Large intestine (tissue), 3 donors: ENCODE data around the gene P2RX2. TPM values are rescaled to one million over a fixed set of nuclear protein-coding genes. Genes with fewer than 3 reads are reported as not detected.

Experiments
- DNase-seq, 2 donors: peaks; one replicate each; pipeline versions ENCODE4 v3.0.0 to v3.0.0-alpha.2; 2013
- H3K27ac ChIP-seq: one replicate; pipeline ENCODE4 v1.5.1; 2013; ENCODE audit warnings: low read length
- H3K27me3 ChIP-seq: 2 replicates; pipeline ENCODE4 v1.6.1; 2013; ENCODE audit warnings: low read length; ENCODE audit not compliant: control insufficient read depth, insufficient read depth
- H3K36me3 ChIP-seq: 2 replicates; pipeline ENCODE4 v1.6.1; 2013; ENCODE audit warnings: low read length; ENCODE audit not compliant: control insufficient read depth, insufficient read depth
- H3K4me1 ChIP-seq: one replicate; pipeline ENCODE4 v1.6.1; 2013; ENCODE audit warnings: low read length; ENCODE audit not compliant: control insufficient read depth, insufficient read depth
- H3K4me3 ChIP-seq: one replicate; pipeline ENCODE4 v1.5.1; 2013; ENCODE audit warnings: low read length
- H3K9me3 ChIP-seq: one replicate; pipeline ENCODE4 v1.6.1; 2013; ENCODE audit warnings: mild to moderate bottlenecking, low read depth, low read length, moderate library complexity; ENCODE audit not compliant: control insufficient read depth
- WGBS: methylation state at CpG from one replicate; pipeline ENCODE4 v1.1.5; 2013; ENCODE audit warnings: low lambda C conversion rate; ENCODE audit not compliant: insufficient coverage; 5-methylcytosine and 5-hydroxymethylcytosine counted together
- polyA plus RNA-seq: library from polyadenylated mRNA; unstranded; fragments of 120-200 nt; gene quantifications from one replicate; pipeline ENCODE4 v1.2.1, GENCODE V29; 2013

Gene P2RX2
- polyA plus RNA-seq, 1 donor = 24.1 TPM

GRCh38 chr12:132629330-132629729 is 10.8 kb downstream of the P2RX2 start:
- no peak overlapping the region for H3K27ac ChIP-seq
- H3K27me3 ChIP-seq = no peaks in the 10 kb centered on the region
- H3K9me3 ChIP-seq = no peaks in the 10 kb centered on the region
- WGBS = no CpG with 5 or more reads among the region's 6 CpGs
- no peaks in the 10 kb centered on the region for H3K4me1 ChIP-seq
- DNase-seq = no peak
- peaks cover 71% of the 10 kb centered on the region for H3K36me3 ChIP-seq
- no peak overlapping the region for H3K4me3 ChIP-seq

- DNase-seq = no peak
- peaks cover 71% of the 10 kb centered on the region for H3K36me3 ChIP-seq
Observed at GRCh38 chr12:132630672-132631071, 12.1 kb downstream of the P2RX2 start.

GRCh38 chr12:132631666-132632065 is 13.1 kb downstream of the P2RX2 start:
- H3K27me3 ChIP-seq = no peaks in the 10 kb centered on the region
- H3K27ac ChIP-seq = no peak overlapping the region
- no peak overlapping the region for H3K4me3 ChIP-seq
- no CpG with 5 or more reads among the region's 11 CpGs for WGBS
- no peaks in the 10 kb centered on the region for H3K4me1 ChIP-seq
- peaks cover 74% of the 10 kb centered on the region for H3K36me3 ChIP-seq
- no peak for DNase-seq
- H3K9me3 ChIP-seq = no peaks in the 10 kb centered on the region

More at GRCh38 chr12:132630672-132631071, 12.1 kb downstream of the P2RX2 start:
- WGBS = no CpG with 5 or more reads among the region's 6 CpGs
- H3K27ac ChIP-seq = no peak overlapping the region
- no peaks in the 10 kb centered on the region for H3K9me3 ChIP-seq
- no peaks in the 10 kb centered on the region for H3K27me3 ChIP-seq
- no peaks in the 10 kb centered on the region for H3K4me1 ChIP-seq
- H3K4me3 ChIP-seq = no peak overlapping the region

GRCh38 chr12:132632521-132633228 is 14.1 kb downstream of the P2RX2 start:
- H3K4me3 ChIP-seq = no peak overlapping the region
- DNase-seq = no peak
- H3K27ac ChIP-seq = no peak overlapping the region
- no peaks in the 10 kb centered on the region for H3K9me3 ChIP-seq
- peaks cover 80% of the 10 kb centered on the region for H3K36me3 ChIP-seq
- peaks cover 3% of the 10 kb centered on the region for H3K4me1 ChIP-seq
- WGBS = no CpG with 5 or more reads among the region's 17 CpGs
- no peaks in the 10 kb centered on the region for H3K27me3 ChIP-seq

- no peaks in the 10 kb centered on the region for H3K27me3 ChIP-seq
- no peak for DNase-seq
- WGBS = 100% methylated on average over 1 of the region's 8 CpGs
- peaks cover 83% of the 10 kb centered on the region for H3K36me3 ChIP-seq
- H3K4me3 ChIP-seq = no peak overlapping the region
- H3K4me1 ChIP-seq = peaks cover 9% of the 10 kb centered on the region
- no peak overlapping the region for H3K27ac ChIP-seq
- no peaks in the 10 kb centered on the region for H3K9me3 ChIP-seq
Observed at GRCh38 chr12:132633398-132633797, 14.8 kb downstream of the P2RX2 start.

- peak in 1 of 2 donors; percentile 32 for DNase-seq
- Histone ChIP-seq H3K36me3 (peaks cover 80% of the 10 kb centered on the region), H3K9me3 (no peaks in the 10 kb centered on the region), H3K4me1 (peaks cover 12% of the 10 kb centered on the region), H3K27ac (no peak overlapping the region), H3K4me3 (no peak overlapping the region), H3K27me3 (no peaks in the 10 kb centered on the region)
- WGBS = no CpG with 5 or more reads among the region's 10 CpGs
Observed at GRCh38 chr12:132633901-132634300, 15.3 kb downstream of the P2RX2 start.

GRCh38 chr12:132634411-132634990 is 15.9 kb downstream of the P2RX2 start:
- Histone ChIP-seq H3K27me3 (no peaks in the 10 kb centered on the region), H3K9me3 (no peaks in the 10 kb centered on the region), H3K36me3 (peaks cover 74% of the 10 kb centered on the region), H3K4me3 (no peak overlapping the region), H3K27ac (no peak overlapping the region), H3K4me1 (peaks cover 17% of the 10 kb centered on the region)
- no CpG with 5 or more reads among the region's 21 CpGs for WGBS
- DNase-seq = no peak

GRCh38 chr12:132635076-132635955 is 16.7 kb downstream of the P2RX2 start:
- H3K9me3 ChIP-seq = no peaks in the 10 kb centered on the region
- peaks cover 68% of the 10 kb centered on the region for H3K36me3 ChIP-seq
- H3K27me3 ChIP-seq = no peaks in the 10 kb centered on the region
- H3K27ac ChIP-seq = no peak overlapping the region
- no peak for DNase-seq
- 100% methylated on average over 3 of the region's 29 CpGs for WGBS
- H3K4me1 ChIP-seq = peaks cover 20% of the 10 kb centered on the region
- H3K4me3 ChIP-seq = no peak overlapping the region

- no peak for DNase-seq
- H3K27ac ChIP-seq = peak overlapping the region; percentile 59
Observed at GRCh38 chr12:132637811-132638210, 19.2 kb downstream of the P2RX2 start.

More at GRCh38 chr12:132637811-132638210, 19.2 kb downstream of the P2RX2 start:
- no CpG with 5 or more reads among the region's 18 CpGs for WGBS
- Histone ChIP-seq H3K4me3 (no peak overlapping the region), H3K27me3 (no peaks in the 10 kb centered on the region), H3K36me3 (peaks cover 65% of the 10 kb centered on the region), H3K4me1 (peaks cover 41% of the 10 kb centered on the region), H3K9me3 (no peaks in the 10 kb centered on the region)
